ENCODE data around the gene GNAI1. TPM values are rescaled to one million over a fixed set of nuclear protein-coding genes. Genes with fewer than 3 reads are reported as not detected.

The GNAI1 gene
- total RNA-seq, 1 donor from 2014 or later, result 61.1 TPM

GRCh38 chr7:80186721-80187120, 52.1 kb downstream of the GNAI1 start:
- Mint-ChIP-seq H3K27me3 (ENCODE audit: low read depth) (no peaks in the 10 kb centered on the region), H3K9me3 (peaks cover 5% of the 10 kb centered on the region), H3K4me3 (no peak overlapping the region), H3K36me3 (peaks cover 8% of the 10 kb centered on the region), H3K4me1 (peaks cover 7% of the 10 kb centered on the region), H3K27ac (no peak overlapping the region)
- TF ChIP-seq CTCF (IDR thresholded peaks at IDR 0.05; ENCODE audit: unreplicated experiment), result no peak
- no peak for DNase-seq (ENCODE audit: low spot score in 2 of 2, unreplicated experiment in 2 of 2)

GRCh38 chr7:80187279-80187678, 52.6 kb downstream of the GNAI1 start:
- H3K36me3 Mint-ChIP-seq, result peaks cover 7% of the 10 kb centered on the region
- no peak for TF ChIP-seq CTCF (IDR thresholded peaks at IDR 0.05; ENCODE audit: unreplicated experiment)
- DNase-seq (ENCODE audit: low spot score in 2 of 2, unreplicated experiment in 2 of 2), result no peak
- no peak overlapping the region for H3K4me3 Mint-ChIP-seq
- peaks cover 7% of the 10 kb centered on the region for H3K4me1 Mint-ChIP-seq
- no peaks in the 10 kb centered on the region for H3K27me3 Mint-ChIP-seq (ENCODE audit: low read depth)
- H3K27ac Mint-ChIP-seq, result peak overlapping the region; percentile 23
- peaks cover under 1% of the 10 kb centered on the region for H3K9me3 Mint-ChIP-seq

GRCh38 chr7:80187727-80188126, 53.1 kb downstream of the GNAI1 start:
- H3K4me1 Mint-ChIP-seq, result peaks cover 5% of the 10 kb centered on the region

GRCh38 chr7:80189638-80190037, 55.0 kb downstream of the GNAI1 start:
- Mint-ChIP-seq H3K27me3 (ENCODE audit: low read depth) (no peaks in the 10 kb centered on the region), H3K4me1 (peaks cover 4% of the 10 kb centered on the region), H3K4me3 (no peak overlapping the region), H3K36me3 (peaks cover 7% of the 10 kb centered on the region), H3K27ac (no peak overlapping the region), H3K9me3 (no peaks in the 10 kb centered on the region)
- no peak for TF ChIP-seq CTCF (IDR thresholded peaks at IDR 0.05; ENCODE audit: unreplicated experiment)
- DNase-seq (ENCODE audit: low spot score in 2 of 2, unreplicated experiment in 2 of 2), result no peak

More at GRCh38 chr7:80187727-80188126, 53.1 kb downstream of the GNAI1 start:
- DNase-seq (ENCODE audit: low spot score in 2 of 2, unreplicated experiment in 2 of 2), result no peak
- Mint-ChIP-seq H3K9me3 (no peaks in the 10 kb centered on the region), H3K4me3 (no peak overlapping the region), H3K27me3 (ENCODE audit: low read depth) (no peaks in the 10 kb centered on the region), H3K27ac (no peak overlapping the region), H3K36me3 (peaks cover 7% of the 10 kb centered on the region)
- no peak for TF ChIP-seq CTCF (IDR thresholded peaks at IDR 0.05; ENCODE audit: unreplicated experiment)

GRCh38 chr7:80197627-80198026, 63.0 kb downstream of the GNAI1 start:
- H3K27me3 Mint-ChIP-seq (ENCODE audit: low read depth), result no peaks in the 10 kb centered on the region
- H3K36me3 Mint-ChIP-seq, result peaks cover 25% of the 10 kb centered on the region
- DNase-seq (ENCODE audit: low spot score in 2 of 2, unreplicated experiment in 2 of 2), result no peak
- TF ChIP-seq CTCF (IDR thresholded peaks at IDR 0.05; ENCODE audit: unreplicated experiment), result no peak
- peaks cover 11% of the 10 kb centered on the region for H3K4me1 Mint-ChIP-seq
- no peak overlapping the region for H3K27ac Mint-ChIP-seq
- H3K9me3 Mint-ChIP-seq, result no peaks in the 10 kb centered on the region
- no peak overlapping the region for H3K4me3 Mint-ChIP-seq

GRCh38 chr7:80199051-80199450, 64.4 kb downstream of the GNAI1 start:
- H3K9me3 Mint-ChIP-seq, result no peaks in the 10 kb centered on the region
- DNase-seq (ENCODE audit: low spot score in 2 of 2, unreplicated experiment in 2 of 2), result no peak
- H3K4me3 Mint-ChIP-seq, result no peak overlapping the region
- no peak for TF ChIP-seq CTCF (IDR thresholded peaks at IDR 0.05; ENCODE audit: unreplicated experiment)
- H3K36me3 Mint-ChIP-seq, result peaks cover 31% of the 10 kb centered on the region
- peaks cover 16% of the 10 kb centered on the region for H3K4me1 Mint-ChIP-seq
- H3K27ac Mint-ChIP-seq, result no peak overlapping the region
- no peaks in the 10 kb centered on the region for H3K27me3 Mint-ChIP-seq (ENCODE audit: low read depth)

Data from mesothelial cell of epicardium (in vitro differentiated cells).